Measurements from ENCODE around the gene EPHA7. TPM values are rescaled to one million over a fixed set of nuclear protein-coding genes. Genes with fewer than 3 reads are reported as not detected.

EPHA7 gene
- total and polyA plus RNA-seq, 2 donors (not counting 1 experiment from before 2014, with no cell fraction given) = under 0.01 to 0.03 TPM

- H3K4me1 ChIP-seq (ENCODE audit: control insufficient read depth, extremely low read depth, insufficient read depth, low read length) = no peaks in the 10 kb centered on the region
Measured at GRCh38 chr6:93210908-93211307, 208.5 kb downstream of the EPHA7 start.

GRCh38 chr6:93209358-93209757, 210.0 kb downstream of the EPHA7 start:
- TF ChIP-seq CTCF (conservative IDR thresholded peaks at IDR 0.05 in 1 of 2, IDR thresholded peaks at IDR 0.05 in 1 of 2; ENCODE audit: low read depth in 1 of 2, low read length in 2 of 2) (no peak), EZH2 (IDR thresholded peaks at IDR 0.05; ENCODE audit: low read length, missing control alignments) (no peak)

More at GRCh38 chr6:93210908-93211307, 208.5 kb downstream of the EPHA7 start:
- TF ChIP-seq EZH2 (IDR thresholded peaks at IDR 0.05; ENCODE audit: low read length, missing control alignments) = no peak
- Histone ChIP-seq H3K36me3 (ENCODE audit: control insufficient read depth, insufficient read depth, low read length) (no peaks in the 10 kb centered on the region), H3K4me3 (replicated peaks in 1 of 4; ENCODE audit: control extremely low read depth in 1 of 4, insufficient read depth in 1 of 4, low read depth in 3 of 4, low read length in 4 of 4) (no peak overlapping the region), H3K79me2 (ENCODE audit: control insufficient read depth, insufficient read depth, low read length) (no peaks in the 10 kb centered on the region), H4K20me1 (ENCODE audit: control insufficient read depth, extremely low read depth, insufficient read depth, low read length) (no peaks in the 10 kb centered on the region), H3K27ac (ENCODE audit: insufficient read depth, low read length) (no peak overlapping the region), H3K9ac (ENCODE audit: insufficient read depth, low read length) (no peak overlapping the region), H2AFZ (ENCODE audit: low read length) (no peak overlapping the region), H3K4me2 (ENCODE audit: extremely low read depth, insufficient read depth, low read length) (no peak overlapping the region), H3K27me3 (ENCODE audit: control insufficient read depth, insufficient read depth, low read length) (no peaks in the 10 kb centered on the region), H3K9me3 (ENCODE audit: control insufficient read depth, insufficient read depth, low read depth, low read length) (no peaks in the 10 kb centered on the region)
- no peak for DNase-seq (ENCODE audit: low read depth in 2 of 2)

GRCh38 chr6:93196406-93196970, 222.9 kb downstream of the EPHA7 start:
- no peaks in the 10 kb centered on the region for H4K20me1 ChIP-seq (ENCODE audit: control insufficient read depth, extremely low read depth, insufficient read depth, low read length)
- no peak overlapping the region for H3K4me2 ChIP-seq (ENCODE audit: extremely low read depth, insufficient read depth, low read length)
- H3K27me3 ChIP-seq (ENCODE audit: control insufficient read depth, insufficient read depth, low read length) = no peaks in the 10 kb centered on the region
- peak; percentile 1 to 19 for DNase-seq (ENCODE audit: low read depth in 2 of 2)
- no peak for TF ChIP-seq EZH2 (IDR thresholded peaks at IDR 0.05; ENCODE audit: low read length, missing control alignments)
- TF ChIP-seq CTCF (conservative IDR thresholded peaks at IDR 0.05 in 1 of 2, IDR thresholded peaks at IDR 0.05 in 1 of 2; ENCODE audit: low read depth in 1 of 2, low read length in 2 of 2) = no peak
- H3K9ac ChIP-seq (ENCODE audit: insufficient read depth, low read length) = no peak overlapping the region
- H3K79me2 ChIP-seq (ENCODE audit: control insufficient read depth, insufficient read depth, low read length) = no peaks in the 10 kb centered on the region
- no peaks in the 10 kb centered on the region for H3K4me1 ChIP-seq (ENCODE audit: control insufficient read depth, extremely low read depth, insufficient read depth, low read length)
- H3K4me3 ChIP-seq (replicated peaks in 1 of 4; ENCODE audit: control extremely low read depth in 1 of 4, insufficient read depth in 1 of 4, low read depth in 3 of 4, low read length in 4 of 4) = no peak overlapping the region
- no peaks in the 10 kb centered on the region for H3K9me3 ChIP-seq (ENCODE audit: control insufficient read depth, insufficient read depth, low read depth, low read length)
- H3K36me3 ChIP-seq (ENCODE audit: control insufficient read depth, insufficient read depth, low read length) = no peaks in the 10 kb centered on the region
- H2AFZ ChIP-seq (ENCODE audit: low read length) = no peak overlapping the region
- no peak overlapping the region for H3K27ac ChIP-seq (ENCODE audit: insufficient read depth, low read length)

More at GRCh38 chr6:93209358-93209757, 210.0 kb downstream of the EPHA7 start:
- Histone ChIP-seq H3K9ac (ENCODE audit: insufficient read depth, low read length) (no peak overlapping the region), H3K4me1 (ENCODE audit: control insufficient read depth, extremely low read depth, insufficient read depth, low read length) (no peaks in the 10 kb centered on the region), H3K36me3 (ENCODE audit: control insufficient read depth, insufficient read depth, low read length) (no peaks in the 10 kb centered on the region), H3K4me3 (replicated peaks in 1 of 4; ENCODE audit: control extremely low read depth in 1 of 4, insufficient read depth in 1 of 4, low read depth in 3 of 4, low read length in 4 of 4) (no peak overlapping the region), H3K4me2 (ENCODE audit: extremely low read depth, insufficient read depth, low read length) (no peak overlapping the region), H3K79me2 (ENCODE audit: control insufficient read depth, insufficient read depth, low read length) (no peaks in the 10 kb centered on the region), H2AFZ (ENCODE audit: low read length) (no peak overlapping the region), H3K27me3 (ENCODE audit: control insufficient read depth, insufficient read depth, low read length) (no peaks in the 10 kb centered on the region), H3K9me3 (ENCODE audit: control insufficient read depth, insufficient read depth, low read depth, low read length) (no peaks in the 10 kb centered on the region), H3K27ac (ENCODE audit: insufficient read depth, low read length) (no peak overlapping the region), H4K20me1 (ENCODE audit: control insufficient read depth, extremely low read depth, insufficient read depth, low read length) (no peaks in the 10 kb centered on the region)
- no peak for DNase-seq (ENCODE audit: low read depth in 2 of 2)
